Measurements from ENCODE around the gene PUS1.

GRCh38 chr12:131933387-131933786 lies 4.3 kb downstream of the PUS1 start:
- TF ChIP-seq BRCA1 (IDR thresholded peaks at IDR 0.05; ENCODE audit: low read depth, low read length) (no peak), TAF1 (IDR thresholded peaks at IDR 0.05; ENCODE audit: low read depth, low read length) (no peak), POLR2AphosphoS5 (IDR thresholded peaks at IDR 0.05; ENCODE audit: low read depth, low read length) (no peak), TBP (IDR thresholded peaks at IDR 0.05; ENCODE audit: low read depth, low read length) (no peak), EZH2 (IDR thresholded peaks at IDR 0.05; ENCODE audit: low read depth, low read length, severe bottlenecking) (no peak), TAF7 (optimal IDR thresholded peaks at IDR 0.05; ENCODE audit: borderline replicate concordance, low read depth, low read length) (no peak), POLR2A (IDR thresholded peaks at IDR 0.05; ENCODE audit: control extremely low read depth in 1 of 2, low read depth in 2 of 2, low read length in 2 of 2) (no peak), GABPA (IDR thresholded peaks at IDR 0.05; ENCODE audit: borderline replicate concordance, insufficient read depth, low read length) (no peak), BACH1 (IDR thresholded peaks at IDR 0.05; ENCODE audit: low read length) (no peak), ZNF274 (IDR thresholded peaks at IDR 0.05; ENCODE audit: borderline replicate concordance, extremely low read depth, low read length) (no peak), CREB1 (IDR thresholded peaks at IDR 0.05) (no peak), EP300 (IDR thresholded peaks at IDR 0.05; ENCODE audit: borderline replicate concordance in 1 of 2, low read depth in 2 of 2, low read length in 2 of 2) (no peak), KDM1A (IDR thresholded peaks at IDR 0.05; ENCODE audit: borderline replicate concordance, low read length) (no peak)
- TF ChIP-seq, protein P1, sequence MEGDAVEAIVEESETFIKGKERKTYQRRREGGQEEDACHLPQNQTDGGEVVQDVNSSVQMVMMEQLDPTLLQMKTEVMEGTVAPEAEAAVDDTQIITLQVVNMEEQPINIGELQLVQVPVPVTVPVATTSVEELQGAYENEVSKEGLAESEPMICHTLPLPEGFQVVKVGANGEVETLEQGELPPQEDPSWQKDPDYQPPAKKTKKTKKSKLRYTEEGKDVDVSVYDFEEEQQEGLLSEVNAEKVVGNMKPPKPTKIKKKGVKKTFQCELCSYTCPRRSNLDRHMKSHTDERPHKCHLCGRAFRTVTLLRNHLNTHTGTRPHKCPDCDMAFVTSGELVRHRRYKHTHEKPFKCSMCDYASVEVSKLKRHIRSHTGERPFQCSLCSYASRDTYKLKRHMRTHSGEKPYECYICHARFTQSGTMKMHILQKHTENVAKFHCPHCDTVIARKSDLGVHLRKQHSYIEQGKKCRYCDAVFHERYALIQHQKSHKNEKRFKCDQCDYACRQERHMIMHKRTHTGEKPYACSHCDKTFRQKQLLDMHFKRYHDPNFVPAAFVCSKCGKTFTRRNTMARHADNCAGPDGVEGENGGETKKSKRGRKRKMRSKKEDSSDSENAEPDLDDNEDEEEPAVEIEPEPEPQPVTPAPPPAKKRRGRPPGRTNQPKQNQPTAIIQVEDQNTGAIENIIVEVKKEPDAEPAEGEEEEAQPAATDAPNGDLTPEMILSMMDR (IDR thresholded peaks at IDR 0.05; ENCODE audit: control extremely low read depth in 1 of 3, insufficient read depth in 1 of 3, low read depth in 1 of 3, low read length in 3 of 3), result no peak
